GM18517 (cell line): ENCODE measurements around the gene SPTBN1.

Experiments used
- ATAC-seq: cut with Tn5 transposase; IDR thresholded peaks from one replicate; pipeline ENCODE4 v1.9.1; 2021; ENCODE audit warnings: mild to moderate bottlenecking, moderate library complexity; ENCODE audit not compliant: unreplicated experiment

SPTBN1 gene

DNA sequence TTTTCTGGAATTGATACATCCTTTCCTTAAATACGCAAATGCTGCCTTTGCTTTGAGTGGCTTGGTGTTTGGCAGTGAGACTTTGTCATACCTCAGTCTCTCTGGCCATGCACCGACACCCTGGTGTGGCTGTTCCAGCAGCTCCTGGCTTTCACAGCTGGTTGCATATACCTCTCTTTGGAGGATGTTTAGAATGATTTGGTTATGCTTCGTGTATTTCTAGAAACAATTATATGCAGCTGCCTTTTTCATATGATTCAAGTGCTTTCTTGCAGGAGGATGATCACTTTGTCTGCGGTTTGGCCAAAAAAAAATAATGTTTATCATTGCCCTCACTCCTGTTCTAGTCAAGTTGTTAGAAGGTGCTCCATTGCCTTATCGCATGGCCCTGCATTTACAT lies 172.3 kb downstream of the SPTBN1 start:
- no peak for ATAC-seq

DNA sequence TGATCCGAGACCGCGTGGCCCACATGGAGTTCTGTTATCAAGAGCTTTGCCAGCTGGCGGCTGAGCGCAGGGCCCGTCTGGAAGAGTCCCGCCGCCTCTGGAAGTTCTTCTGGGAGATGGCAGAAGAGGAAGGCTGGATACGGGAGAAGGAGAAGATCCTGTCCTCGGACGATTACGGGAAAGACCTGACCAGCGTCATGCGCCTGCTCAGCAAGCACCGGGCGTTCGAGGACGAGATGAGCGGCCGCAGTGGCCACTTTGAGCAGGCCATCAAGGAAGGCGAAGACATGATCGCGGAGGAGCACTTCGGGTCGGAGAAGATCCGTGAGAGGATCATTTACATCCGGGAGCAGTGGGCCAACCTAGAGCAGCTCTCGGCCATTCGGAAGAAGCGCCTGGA lies 172.8 kb downstream of the SPTBN1 start:
- no peak for ATAC-seq

DNA sequence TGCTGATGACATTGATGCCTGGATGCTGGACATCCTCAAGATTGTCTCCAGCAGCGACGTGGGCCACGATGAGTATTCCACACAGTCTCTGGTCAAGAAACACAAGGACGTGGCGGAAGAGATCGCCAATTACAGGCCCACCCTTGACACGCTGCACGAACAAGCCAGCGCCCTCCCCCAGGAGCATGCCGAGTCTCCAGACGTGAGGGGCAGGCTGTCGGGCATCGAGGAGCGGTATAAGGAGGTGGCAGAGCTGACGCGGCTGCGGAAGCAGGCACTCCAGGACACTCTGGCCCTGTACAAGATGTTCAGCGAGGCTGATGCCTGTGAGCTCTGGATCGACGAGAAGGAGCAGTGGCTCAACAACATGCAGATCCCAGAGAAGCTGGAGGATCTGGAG lies 173.3 kb downstream of the SPTBN1 start:
- no peak for ATAC-seq

DNA sequence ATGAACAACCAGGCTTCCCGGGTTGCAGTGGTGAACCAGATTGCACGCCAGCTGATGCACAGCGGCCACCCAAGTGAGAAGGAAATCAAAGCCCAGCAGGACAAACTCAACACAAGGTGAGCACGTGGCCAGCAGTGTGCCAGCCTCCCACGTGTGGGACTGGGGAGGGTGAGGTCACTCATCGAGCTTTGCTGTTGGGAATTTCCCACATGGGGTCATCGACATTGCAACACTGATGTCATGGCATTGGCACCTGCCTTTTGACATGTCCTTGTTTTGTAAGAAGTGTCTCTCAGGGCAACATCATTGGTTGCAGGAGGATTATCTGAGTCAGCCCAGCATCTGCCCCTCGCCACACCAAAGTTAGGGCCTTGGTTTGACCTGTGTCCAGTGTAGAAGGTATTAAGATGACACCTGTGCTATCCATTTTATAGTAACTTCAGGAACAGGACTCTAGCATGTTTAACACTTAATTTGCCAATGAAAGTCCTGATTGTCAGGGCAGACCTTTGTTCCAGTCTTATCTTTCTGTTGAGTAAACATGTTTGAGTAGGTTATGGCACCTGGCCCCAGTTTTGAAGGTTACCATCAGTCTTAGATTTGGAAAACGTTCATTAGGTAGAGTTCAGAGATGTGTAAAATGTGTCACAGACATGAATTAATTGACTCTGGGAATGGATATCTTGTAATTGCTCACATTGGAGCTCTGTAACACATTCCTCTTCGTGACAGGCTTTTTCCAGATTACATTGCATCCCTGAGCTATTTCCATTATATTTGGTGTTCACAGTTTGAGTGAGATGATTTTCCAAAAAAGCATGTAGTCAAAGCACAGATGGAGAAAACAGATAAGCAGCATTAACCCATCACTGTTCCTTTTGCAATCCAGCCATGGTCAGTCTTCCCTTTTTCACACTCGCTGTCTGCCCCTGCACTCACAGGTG lies 174.1 kb downstream of the SPTBN1 start:
- no peak for ATAC-seq

DNA sequence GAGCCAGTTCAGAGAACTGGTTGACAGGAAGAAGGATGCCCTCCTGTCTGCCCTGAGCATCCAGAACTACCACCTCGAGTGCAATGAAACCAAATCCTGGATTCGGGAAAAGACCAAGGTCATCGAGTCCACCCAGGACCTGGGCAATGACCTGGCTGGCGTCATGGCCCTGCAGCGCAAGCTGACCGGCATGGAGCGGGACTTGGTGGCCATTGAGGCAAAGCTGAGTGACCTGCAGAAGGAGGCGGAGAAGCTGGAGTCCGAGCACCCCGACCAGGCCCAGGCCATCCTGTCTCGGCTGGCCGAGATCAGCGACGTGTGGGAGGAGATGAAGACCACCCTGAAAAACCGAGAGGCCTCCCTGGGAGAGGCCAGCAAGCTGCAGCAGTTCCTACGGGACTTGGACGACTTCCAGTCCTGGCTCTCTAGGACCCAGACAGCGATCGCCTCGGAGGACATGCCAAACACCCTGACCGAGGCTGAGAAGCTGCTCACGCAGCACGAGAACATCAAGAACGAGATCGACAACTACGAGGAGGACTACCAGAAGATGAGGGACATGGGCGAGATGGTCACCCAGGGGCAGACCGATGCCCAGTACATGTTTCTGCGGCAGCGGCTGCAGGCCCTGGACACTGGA lies 174.9 kb downstream of the SPTBN1 start:
- ATAC-seq, result no peak

DNA sequence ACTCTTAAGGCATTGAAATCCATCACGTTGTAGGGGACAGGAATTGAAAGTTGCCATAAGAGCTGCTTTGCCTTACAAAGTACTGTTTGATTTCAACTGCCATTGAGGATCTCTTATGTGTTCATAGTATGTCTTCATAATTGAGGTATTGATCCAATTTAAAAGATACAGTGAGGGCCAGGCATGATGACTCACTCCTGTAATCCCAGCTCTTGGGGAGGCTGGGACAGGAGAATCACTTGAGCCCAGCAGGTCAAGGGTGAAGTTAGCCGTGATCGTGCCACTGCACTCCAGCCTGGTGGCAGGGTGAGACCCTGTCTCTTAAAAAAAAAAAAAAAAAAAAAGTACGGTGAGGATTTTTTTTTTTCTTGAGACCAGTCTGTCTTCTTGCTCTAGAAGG lies 175.6 kb downstream of the SPTBN1 start:
- no peak for ATAC-seq

DNA sequence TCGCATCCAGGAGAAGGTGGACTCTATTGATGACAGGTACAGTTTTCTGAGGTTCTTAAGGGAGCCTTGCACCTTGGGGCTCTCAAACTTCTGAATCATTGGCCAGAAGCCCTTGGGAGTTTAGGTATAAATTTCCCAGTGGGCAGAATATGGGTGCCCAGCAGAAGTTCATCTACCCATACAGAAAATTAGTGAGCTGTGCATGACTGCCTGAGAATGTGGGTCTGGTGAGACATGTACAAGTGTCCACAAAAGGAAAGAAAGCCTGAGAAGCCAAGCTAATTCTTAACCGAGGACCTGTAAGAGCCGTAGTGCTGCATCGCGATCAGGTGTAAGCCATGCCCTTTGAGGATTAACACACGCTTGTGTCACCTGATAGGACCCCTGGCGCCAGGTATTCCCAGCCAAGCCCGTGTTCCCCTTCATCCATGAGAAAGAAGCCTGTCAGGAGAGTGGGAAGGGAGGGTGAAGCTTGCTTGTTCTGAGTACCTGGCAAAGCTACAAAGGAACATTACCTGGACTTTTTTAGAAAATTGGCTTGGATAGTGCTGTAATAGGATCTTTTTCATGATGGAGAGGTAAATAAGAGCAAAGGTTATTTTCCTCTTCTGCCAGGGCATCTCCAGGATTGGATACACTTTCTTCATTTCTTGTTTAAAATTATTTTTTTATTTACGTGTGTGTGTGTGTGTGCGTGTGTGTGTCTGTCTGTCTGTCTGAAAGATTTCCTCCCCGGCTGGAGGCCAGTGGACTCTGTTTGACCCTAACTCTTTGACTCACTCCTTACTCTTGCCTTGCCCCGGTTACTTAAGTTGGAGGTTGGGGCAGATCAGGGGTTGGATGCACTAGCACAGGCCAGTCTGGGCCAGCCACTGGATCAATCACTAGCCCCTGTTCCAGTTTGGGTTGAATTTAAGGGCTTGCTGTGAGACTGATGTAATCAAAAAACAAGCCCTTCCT lies 176.9 kb downstream of the SPTBN1 start:
- no peak for ATAC-seq

DNA sequence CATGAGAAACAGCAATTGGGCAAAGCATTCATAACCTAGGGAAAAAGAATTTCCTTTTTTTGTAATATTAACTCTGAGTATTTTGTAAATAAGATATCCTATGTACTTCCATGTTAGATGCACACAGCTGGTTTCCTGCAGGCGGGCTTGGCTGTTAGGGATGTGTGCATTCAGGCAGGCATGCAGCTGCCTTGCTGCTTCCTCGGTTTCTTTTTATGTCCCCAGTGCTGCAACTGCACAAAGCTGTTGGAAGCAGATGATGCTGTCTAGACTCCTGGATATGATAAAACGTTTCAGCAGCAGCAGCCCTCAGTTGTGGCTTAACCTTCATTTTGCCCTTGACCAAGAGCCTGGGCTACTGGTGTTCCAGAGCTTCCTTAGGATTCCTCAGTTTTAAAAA lies 177.9 kb downstream of the SPTBN1 start:
- ATAC-seq, result no peak

DNA sequence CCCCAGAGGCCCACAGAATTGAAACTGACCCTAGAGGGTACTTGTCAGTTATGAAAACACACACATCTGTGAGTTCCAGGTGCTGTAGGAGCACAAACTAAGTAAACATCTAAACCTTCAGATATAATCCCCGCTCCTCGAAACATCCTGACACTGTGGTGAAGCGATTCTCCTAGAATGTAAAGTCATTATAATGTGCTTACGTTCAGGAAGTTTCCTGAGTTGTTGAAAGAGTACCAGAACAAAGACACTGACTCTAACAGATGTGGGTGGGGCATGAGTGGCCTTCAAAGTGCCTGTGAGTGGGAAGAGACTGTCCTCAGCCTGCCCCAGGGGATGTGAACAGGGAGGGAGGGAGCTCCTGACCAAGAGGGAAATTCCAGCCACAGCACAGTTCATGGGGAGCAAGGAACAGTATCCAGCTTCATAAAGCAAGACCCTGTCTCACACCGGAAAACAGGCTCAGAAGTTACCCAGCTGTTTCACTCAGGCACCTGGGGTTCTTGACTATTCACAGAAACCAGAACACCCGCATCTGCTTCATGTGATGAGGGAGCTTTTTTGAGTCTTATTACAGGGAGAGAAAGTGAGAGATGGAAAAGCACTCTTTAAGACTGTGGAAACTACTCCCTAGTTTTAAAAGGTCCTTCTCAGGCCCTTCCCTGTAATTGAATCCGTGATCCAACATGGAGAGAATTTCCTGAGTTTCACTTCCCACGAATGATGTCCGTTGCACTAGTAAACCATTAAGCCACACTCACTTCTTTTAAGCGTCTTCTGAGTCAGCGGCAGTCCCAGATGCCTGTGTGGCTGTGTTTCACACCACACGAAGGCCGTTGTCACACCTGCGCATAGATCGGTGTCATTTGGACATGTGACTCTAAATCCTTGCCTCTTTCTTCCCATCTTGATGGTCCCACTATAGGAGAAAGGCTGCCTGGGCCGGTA lies 178.7 kb downstream of the SPTBN1 start:
- peak; percentile 70 for ATAC-seq

DNA sequence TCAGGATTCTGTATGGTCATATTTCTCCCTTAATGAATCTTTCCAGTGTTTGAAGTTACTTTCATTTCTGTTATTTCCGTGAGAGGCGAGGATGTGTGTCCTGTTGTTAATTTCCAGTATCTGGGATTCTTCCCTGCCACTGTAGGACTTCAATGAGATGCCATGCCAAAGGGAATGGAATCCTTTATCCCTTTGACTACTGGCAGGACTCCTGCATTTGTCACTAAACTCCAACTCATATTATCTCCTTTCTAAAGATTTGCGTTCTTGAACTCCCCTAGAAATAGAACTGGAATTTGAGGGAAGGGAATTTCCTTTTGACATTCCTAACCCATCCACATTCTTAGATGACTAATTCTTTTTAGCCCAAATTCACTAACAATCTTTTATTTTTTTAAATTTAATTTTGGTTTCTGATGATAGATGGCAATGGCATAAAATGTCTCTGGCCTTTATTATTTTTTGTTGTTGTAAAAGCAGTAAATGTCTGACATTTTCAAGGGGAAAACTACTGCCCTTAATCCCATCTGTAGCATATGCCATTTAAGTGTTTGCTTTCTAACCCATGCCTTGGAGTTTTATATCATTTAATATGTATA lies 179.5 kb downstream of the SPTBN1 start:
- no peak for ATAC-seq

DNA sequence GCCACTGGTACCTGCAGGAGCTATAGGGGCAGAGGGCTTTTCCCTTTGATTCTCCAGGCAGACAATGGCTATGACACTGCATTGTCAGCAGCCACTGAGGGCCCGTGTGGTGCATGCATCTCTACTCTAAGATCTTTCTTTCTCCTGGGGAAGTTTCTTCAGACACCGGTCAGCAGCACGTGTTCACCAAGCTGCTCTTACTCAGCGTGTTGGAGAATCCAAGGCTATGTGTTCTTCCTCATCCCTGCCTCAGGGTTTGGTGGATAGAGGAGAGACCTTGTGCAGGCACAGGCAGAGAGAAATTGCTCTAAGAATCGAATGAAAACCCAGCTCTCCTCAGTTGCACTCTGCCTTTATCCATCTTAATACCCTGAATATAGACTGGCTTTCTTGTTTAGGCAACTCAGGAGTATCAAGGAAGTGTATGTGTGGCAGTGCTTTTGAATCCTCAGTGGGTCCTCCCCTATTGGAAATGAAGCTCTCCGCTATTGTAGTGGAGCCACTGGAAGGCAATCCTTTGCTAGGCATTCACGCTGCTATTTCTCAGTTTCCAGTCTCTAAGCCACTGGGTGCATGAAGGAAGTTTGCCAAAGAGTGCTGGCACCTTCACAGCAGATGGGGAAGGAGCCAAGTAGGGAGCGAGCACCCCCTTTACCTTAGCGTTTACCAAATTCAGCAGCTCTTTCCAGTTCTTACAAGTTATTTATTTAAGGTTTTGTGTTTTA lies 180.4 kb downstream of the SPTBN1 start:
- no peak for ATAC-seq

DNA sequence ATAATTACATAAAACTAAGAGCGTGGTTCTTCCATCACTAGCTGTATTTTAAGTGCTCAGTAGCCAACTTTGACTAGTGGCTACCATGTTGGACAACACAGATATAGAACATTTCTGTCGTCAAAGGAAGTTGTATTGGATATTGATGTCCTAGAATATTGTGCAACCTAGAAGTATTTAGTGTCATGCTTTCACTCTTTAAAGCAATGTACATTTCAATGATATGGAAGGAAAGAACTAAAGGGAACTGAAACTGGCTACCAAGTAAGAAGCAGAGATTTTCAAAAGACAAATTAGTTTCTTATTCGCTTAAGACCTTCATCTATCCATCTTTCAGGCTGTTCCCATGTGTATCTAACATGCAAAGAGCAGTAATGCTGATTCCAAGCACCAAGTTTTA lies 182.0 kb downstream of the SPTBN1 start:
- peak; percentile 35 for ATAC-seq

DNA sequence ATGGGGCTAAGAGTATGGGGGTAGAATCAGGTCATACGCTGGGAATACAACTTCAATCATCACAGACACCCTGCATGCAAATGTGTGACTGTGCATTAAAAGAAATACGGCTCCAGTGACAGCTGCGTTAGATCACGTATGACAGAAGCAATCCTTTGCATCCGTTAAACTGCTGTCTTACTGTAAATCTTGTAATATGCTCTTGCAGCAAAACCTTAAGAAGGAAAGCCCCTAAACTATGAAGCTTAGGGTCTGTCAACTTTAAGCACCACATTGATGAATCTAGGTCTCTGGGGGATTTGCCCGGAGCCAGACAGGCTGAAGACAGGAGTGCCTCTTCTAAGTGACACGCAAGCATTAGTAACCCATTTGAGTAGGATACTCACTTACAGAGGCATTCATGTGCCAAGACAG lies 182.7 kb downstream of the SPTBN1 start:
- no peak for ATAC-seq

DNA sequence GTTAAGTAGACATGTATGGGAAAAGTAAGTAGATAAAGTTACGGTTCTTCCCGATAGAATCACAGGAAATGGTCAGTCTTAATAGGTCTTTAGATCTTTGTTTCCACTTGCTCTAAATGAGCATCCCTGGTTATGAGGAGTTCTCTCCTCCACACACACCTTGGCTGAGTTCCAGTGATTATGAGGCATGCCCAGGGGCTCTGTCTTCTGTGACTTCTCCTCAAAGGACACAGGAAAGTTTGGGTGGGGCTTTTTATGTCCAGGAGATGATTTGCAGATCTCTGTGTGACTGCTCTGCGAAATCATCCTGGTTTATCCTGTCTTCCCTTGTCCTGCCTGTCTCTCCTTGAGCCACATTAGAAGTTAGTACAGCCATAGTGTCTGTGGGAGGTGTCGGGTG lies 183.5 kb downstream of the SPTBN1 start:
- no peak for ATAC-seq

DNA sequence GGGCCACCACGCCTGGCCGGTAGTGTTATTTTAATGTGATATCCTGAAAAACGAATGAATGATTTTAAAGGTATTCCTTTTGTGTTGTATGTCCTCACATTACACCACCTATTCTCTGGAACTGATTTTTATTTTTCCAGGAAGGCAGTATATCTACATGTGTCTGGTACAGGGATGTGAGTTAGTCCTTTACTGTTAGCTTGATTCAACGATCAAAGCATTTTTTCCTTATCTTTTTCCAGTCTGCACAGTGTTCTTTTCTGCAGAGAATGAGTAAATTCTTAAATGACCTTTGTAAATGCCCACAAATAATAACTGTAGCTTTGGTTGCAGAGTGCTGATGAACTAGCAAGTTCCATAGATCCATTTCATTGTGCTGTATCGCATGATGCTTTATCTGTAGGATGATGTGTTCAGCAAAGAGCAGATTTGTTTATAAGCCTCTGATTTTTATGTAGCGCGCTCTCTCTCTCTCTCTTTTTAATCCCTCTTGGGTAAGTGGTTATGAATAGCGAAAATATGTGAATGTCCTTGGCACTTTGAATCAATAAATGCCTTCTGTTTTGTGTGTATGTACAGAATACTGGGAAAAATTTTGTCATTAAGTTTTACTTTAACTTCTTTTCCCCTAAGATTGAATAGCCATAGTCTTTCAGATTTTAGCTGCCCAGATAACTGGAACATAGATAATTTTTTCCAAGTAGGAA lies 184.9 kb downstream of the SPTBN1 start:
- no peak for ATAC-seq

DNA sequence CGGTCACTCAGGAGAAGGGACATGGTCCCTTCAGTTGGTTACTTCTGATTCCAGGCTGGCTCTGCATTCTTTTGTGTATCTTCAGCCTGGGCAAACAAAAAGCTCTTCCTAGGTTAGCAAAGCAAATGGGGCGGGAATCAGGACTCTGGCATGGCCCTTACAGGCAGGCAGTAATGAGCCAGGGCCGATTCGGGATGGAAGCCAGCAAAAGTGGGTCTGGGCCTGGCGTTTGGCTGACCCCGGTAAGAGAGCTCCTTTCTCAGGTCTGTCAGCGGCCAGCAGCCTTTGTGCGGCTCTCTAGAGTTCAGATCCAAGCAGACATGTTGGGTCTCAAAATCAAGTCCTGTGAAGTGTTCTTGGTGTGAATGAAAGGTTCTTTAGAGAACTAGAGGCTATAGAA lies 185.9 kb downstream of the SPTBN1 start:
- ATAC-seq, result no peak

DNA sequence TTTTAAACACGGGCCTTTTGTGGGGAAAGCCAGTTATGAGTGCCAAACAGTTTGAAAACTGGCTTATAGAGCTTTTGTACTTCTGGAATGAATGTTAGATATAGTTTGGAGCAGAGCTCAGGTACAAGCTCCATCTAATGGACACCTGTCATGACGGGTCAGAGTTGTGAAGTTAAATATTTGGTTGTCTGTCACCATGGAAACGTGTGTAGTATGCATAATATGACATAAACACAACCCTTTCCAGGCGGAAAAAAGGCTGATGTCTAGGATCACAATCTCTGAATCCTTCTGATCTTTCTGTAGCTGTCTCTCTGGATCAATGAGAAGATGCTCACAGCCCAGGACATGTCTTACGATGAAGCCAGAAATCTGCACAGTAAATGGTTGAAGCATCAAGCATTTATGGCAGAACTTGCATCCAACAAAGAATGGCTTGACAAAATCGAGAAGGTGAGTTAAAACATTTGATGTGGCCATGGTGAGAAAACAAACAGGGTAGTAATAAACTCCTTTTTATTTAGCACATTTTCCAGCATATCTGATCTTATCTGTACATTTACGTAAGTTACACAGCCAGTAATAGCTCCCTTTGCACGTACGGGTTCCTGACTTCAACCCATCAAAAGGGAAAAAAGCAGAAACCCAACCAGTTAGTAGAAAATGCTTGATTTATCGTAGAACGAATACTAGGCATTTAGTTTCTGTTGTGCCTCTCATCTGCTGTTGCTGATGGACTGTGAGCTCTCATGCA lies 186.7 kb downstream of the SPTBN1 start:
- ATAC-seq, result no peak

DNA sequence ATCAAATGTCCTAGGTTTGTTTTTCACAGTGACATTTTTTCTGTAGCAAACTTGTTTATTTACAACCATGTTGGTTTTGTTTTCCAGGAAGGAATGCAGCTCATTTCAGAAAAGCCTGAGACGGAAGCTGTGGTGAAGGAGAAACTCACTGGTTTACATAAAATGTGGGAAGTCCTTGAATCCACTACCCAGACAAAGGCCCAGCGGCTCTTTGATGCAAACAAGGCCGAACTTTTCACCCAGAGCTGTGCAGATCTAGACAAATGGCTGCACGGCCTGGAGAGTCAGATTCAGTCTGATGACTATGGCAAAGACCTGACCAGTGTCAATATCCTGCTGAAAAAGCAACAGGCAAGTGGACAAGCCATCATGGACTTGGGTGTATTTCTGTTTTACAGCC lies 188.1 kb downstream of the SPTBN1 start:
- no peak for ATAC-seq
